Naive B cell (primary cell): ENCODE data around the gene ISOC1. TPM values are rescaled to one million over a fixed set of nuclear protein-coding genes. Genes with fewer than 3 reads are reported as not detected.

Source experiments
- ATAC-seq, 2 donors: fragments of 150-1000 bp; cut with Tn5 transposase; 2 replicates each; pipeline ENCODE4 v1.10.0; 2021; ENCODE audit warnings: low read depth in 2 of 2, mild to moderate bottlenecking in 2 of 2, moderate library complexity in 2 of 2
- DNase-seq: peaks from one replicate; pipeline ENCODE4 v3.0.0; 2022
- H3K27ac Mint-ChIP-seq, 6 donors: one replicate each; pipeline ENCODE4 v1.8.0; 2020 to 2022; ENCODE audit warnings: mild to moderate bottlenecking in 6 of 6, mixed read lengths in 6 of 6, moderate library complexity in 5 of 6, inconsistent platforms in 2 of 6
- H3K27me3 Mint-ChIP-seq, 3 donors: one replicate each; pipeline ENCODE4 v1.8.0; 2021 to 2022; ENCODE audit warnings: mixed read lengths in 3 of 3, mild to moderate bottlenecking in 1 of 3
- H3K36me3 Mint-ChIP-seq, 2 donors: one replicate each; pipeline ENCODE4 v1.8.0; 2020 to 2022; ENCODE audit warnings: mixed read lengths in 2 of 2, inconsistent platforms in 1 of 2, mild to moderate bottlenecking in 1 of 2
- H3K4me1 Mint-ChIP-seq, 3 donors: one replicate each; pipeline ENCODE4 v1.8.0; 2020 to 2022; ENCODE audit warnings: mixed read lengths in 3 of 3, inconsistent platforms in 1 of 3, mild to moderate bottlenecking in 1 of 3, moderate library complexity in 1 of 3
- H3K4me3 Mint-ChIP-seq, 8 donors: one replicate each; pipeline ENCODE4 v1.8.0; 2020 to 2022; ENCODE audit warnings: mild to moderate bottlenecking in 8 of 8, mixed read lengths in 8 of 8, moderate library complexity in 8 of 8, inconsistent platforms in 2 of 8
- H3K9me3 Mint-ChIP-seq, 7 donors: one replicate each; pipeline ENCODE4 v1.8.0; 2020 to 2022; ENCODE audit warnings: mixed read lengths in 7 of 7, mild to moderate bottlenecking in 5 of 7, inconsistent platforms in 2 of 7, moderate library complexity in 1 of 7
- polyA plus RNA-seq, 6 donors: library from polyadenylated mRNA; unstranded; fragments of 300-500 nt; fragmentation: Illumina TruSeq; gene quantifications; one replicate each; pipeline ENCODE4 v1.2.3, GENCODE V29; 2021; ENCODE audit warnings: low read depth in 6 of 6

ISOC1 gene
- polyA plus RNA-seq, 6 donors from 2014 or later = 17.1 to 38.2 (median 21.4) TPM

- Mint-ChIP-seq H3K27ac (no peak overlapping the region), H3K4me1 (peaks cover 9 to 24% (median 21%) of the 10 kb centered on the region in 3 donors), H3K9me3 (no peaks in the 10 kb centered on the region), H3K36me3 (no peaks in the 10 kb centered on the region), H3K27me3 (no peaks in the 10 kb centered on the region), H3K4me3 (no peak overlapping the region)
- DNase-seq (no peak), ATAC-seq (no peak)
Observed at GRCh38 chr5:129122560-129122959, 28.0 kb downstream of the ISOC1 start.

DNA sequence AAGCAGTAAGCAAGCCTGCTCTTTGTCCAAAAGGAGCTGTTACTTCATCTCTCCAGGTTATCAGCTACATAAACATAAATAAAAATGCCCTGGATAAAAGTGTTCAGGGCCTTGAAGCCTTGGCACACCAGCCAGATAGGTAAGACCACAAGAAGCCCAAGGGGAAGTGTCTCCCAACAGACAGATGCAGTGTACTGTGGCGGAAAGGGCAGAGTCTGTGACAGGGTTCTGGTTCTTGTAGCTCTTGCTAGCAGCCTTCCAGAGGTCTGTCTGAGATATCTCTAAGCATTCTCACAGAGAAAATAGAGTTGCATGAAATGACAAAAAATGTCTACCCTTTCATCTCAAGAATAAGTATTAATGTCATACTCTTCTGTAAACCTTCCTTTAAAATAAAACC lies 30.1 kb downstream of the ISOC1 start:
- H3K9me3 Mint-ChIP-seq = no peaks in the 10 kb centered on the region
- no peaks in the 10 kb centered on the region for H3K27me3 Mint-ChIP-seq
- H3K4me1 Mint-ChIP-seq = peaks cover 9 to 24% (median 21%) of the 10 kb centered on the region in 3 donors
- no peak overlapping the region for H3K4me3 Mint-ChIP-seq
- no peak for DNase-seq
- H3K36me3 Mint-ChIP-seq = no peaks in the 10 kb centered on the region
- peak overlapping the region in 1 of 6 donors; percentile 38 for H3K27ac Mint-ChIP-seq
- peak; percentile 46 to 51 for ATAC-seq

DNA sequence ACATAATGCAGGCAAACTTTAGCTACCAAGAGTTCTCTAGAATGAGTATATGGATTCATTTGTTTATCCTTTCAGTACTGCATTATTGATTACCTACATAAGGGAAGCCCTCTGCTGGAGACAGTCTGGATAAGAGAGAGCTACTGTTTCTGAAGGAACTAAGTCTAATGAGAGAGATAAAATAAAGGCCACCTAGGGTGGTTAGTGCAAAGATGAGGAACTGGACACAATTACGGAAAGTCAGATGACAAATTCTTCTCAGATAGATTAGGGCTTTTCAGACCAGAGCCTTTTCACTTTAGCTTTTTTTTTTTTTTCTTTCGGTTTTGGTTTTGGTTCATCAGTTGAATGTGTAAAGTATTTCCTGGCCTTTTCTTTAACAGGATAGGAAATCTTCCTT lies 31.3 kb downstream of the ISOC1 start:
- Mint-ChIP-seq H3K9me3 (no peaks in the 10 kb centered on the region), H3K4me1 (peaks cover 9 to 24% (median 21%) of the 10 kb centered on the region in 3 donors), H3K27me3 (no peaks in the 10 kb centered on the region), H3K27ac (peak overlapping the region in 3 of 6 donors; percentile 18 to 80 (median 51)), H3K36me3 (no peaks in the 10 kb centered on the region), H3K4me3 (peak overlapping the region in 2 of 8 donors; percentile 25 to 61)
- DNase-seq (no peak), ATAC-seq (peak; percentile 54 to 61)

- H3K36me3 Mint-ChIP-seq = no peaks in the 10 kb centered on the region
- no peak overlapping the region for H3K27ac Mint-ChIP-seq
- DNase-seq = no peak
- no peak overlapping the region for H3K4me3 Mint-ChIP-seq
- no peaks in the 10 kb centered on the region for H3K4me1 Mint-ChIP-seq
- H3K27me3 Mint-ChIP-seq = peaks cover 0 to 7% (median 0%) of the 10 kb centered on the region in 3 donors
- ATAC-seq = no peak
- H3K9me3 Mint-ChIP-seq = no peaks in the 10 kb centered on the region
Observed at GRCh38 chr5:129133553-129133952, 39.0 kb downstream of the ISOC1 start.

DNA sequence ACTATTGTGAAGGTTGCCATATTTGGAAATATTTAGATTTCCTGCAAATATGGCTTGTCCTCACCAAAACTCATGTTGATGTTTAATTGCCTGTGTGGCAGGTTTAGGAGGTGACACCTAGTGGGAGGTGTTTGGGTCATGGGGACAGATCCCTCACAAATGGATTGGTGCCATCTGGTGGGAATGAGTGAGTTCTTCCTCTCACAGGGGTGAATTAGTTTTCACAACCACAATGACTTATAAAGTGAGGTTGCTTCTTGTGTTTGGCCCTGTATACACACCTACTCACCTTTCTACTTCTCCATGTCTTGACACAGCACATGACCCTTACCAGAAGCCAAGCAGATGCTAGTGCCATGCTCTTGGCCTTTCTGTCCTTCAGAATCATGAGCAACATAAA lies 41.1 kb downstream of the ISOC1 start:
- no peak for DNase-seq
- Mint-ChIP-seq H3K36me3 (no peaks in the 10 kb centered on the region), H3K9me3 (peaks cover 0 to 4% (median 0%) of the 10 kb centered on the region in 7 donors), H3K4me3 (no peak overlapping the region), H3K27ac (no peak overlapping the region), H3K27me3 (peaks cover 0 to 7% (median 0%) of the 10 kb centered on the region in 3 donors), H3K4me1 (no peaks in the 10 kb centered on the region)
- no peak for ATAC-seq

- DNase-seq = no peak
- Mint-ChIP-seq H3K9me3 (peaks cover 0 to 4% (median 0%) of the 10 kb centered on the region in 7 donors), H3K27ac (no peak overlapping the region), H3K4me1 (no peaks in the 10 kb centered on the region), H3K36me3 (peaks cover 0 to 5% of the 10 kb centered on the region in 2 donors), H3K27me3 (peaks cover 0 to 7% (median 4%) of the 10 kb centered on the region in 3 donors), H3K4me3 (no peak overlapping the region)
- no peak for ATAC-seq
Observed at GRCh38 chr5:129137637-129138036, 43.1 kb downstream of the ISOC1 start.

DNA sequence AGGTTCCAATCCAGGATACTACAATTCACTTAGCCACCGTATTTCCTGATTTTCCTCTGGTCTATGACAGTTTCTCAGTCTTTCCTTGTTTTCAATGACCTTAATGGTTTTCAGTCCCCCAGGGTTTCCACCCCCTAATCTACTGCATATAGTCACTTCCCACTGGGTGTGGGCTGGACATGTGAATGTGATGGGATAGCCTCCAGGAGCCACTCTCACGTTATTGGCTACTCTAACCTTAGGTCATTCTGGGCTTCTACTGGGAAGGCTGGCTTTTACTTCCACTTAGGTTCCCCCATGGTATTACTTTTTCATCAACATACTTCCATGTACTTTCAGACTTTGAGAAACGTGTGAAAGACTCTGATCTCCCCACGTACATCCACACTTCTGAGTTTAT lies 46.5 kb downstream of the ISOC1 start:
- DNase-seq (no peak), ATAC-seq (no peak)
- Mint-ChIP-seq H3K36me3 (peaks cover 0 to 5% of the 10 kb centered on the region in 2 donors), H3K4me1 (no peaks in the 10 kb centered on the region), H3K9me3 (peaks cover 0 to 6% (median 0%) of the 10 kb centered on the region in 7 donors), H3K4me3 (no peak overlapping the region), H3K27me3 (peaks cover 0 to 4% (median 0%) of the 10 kb centered on the region in 3 donors), H3K27ac (peak overlapping the region in 1 of 6 donors; percentile 3)

GRCh38 chr5:129141696-129142095 lies 47.1 kb downstream of the ISOC1 start:
- Mint-ChIP-seq H3K27ac (no peak overlapping the region), H3K27me3 (peaks cover 0 to 4% (median 0%) of the 10 kb centered on the region in 3 donors), H3K4me3 (no peak overlapping the region), H3K36me3 (peaks cover 0 to 5% of the 10 kb centered on the region in 2 donors), H3K9me3 (peaks cover 0 to 6% (median 4%) of the 10 kb centered on the region in 7 donors), H3K4me1 (no peaks in the 10 kb centered on the region)
- ATAC-seq = no peak
- DNase-seq = no peak

DNA sequence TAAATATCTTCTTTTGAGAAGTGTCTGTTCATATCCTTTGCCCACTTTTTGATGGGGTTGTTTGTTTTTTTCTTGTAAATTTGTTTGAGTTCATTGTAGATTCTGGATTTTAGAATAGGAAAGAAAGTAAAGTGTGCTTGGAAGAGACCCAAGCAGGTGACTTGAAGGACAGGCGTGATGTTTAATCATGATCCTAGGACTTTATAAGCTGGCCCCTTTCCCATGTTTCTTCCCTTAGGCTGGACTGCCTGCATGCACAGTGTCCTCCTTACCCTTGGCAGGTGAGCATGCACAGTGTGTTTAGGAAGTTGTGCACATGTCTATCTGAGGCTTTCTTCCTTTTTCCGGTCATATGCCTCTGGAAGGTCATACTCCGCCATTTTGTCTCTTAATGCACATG lies 61.3 kb downstream of the ISOC1 start:
- Mint-ChIP-seq H3K36me3 (peaks cover 3 to 6% of the 10 kb centered on the region in 2 donors), H3K4me1 (no peaks in the 10 kb centered on the region), H3K9me3 (peaks cover under 1 to 21% (median 8%) of the 10 kb centered on the region in 7 donors), H3K27ac (no peak overlapping the region), H3K4me3 (no peak overlapping the region), H3K27me3 (no peaks in the 10 kb centered on the region)
- DNase-seq (no peak), ATAC-seq (no peak)

- peaks cover 0 to 10% (median 5%) of the 10 kb centered on the region in 3 donors for H3K27me3 Mint-ChIP-seq
- H3K9me3 Mint-ChIP-seq = peaks cover 7 to 43% (median 31%) of the 10 kb centered on the region in 7 donors
- no peak overlapping the region for H3K27ac Mint-ChIP-seq
- H3K4me1 Mint-ChIP-seq = no peaks in the 10 kb centered on the region
- no peak for ATAC-seq
- peaks cover 10 to 17% of the 10 kb centered on the region in 2 donors for H3K36me3 Mint-ChIP-seq
- no peak overlapping the region for H3K4me3 Mint-ChIP-seq
- DNase-seq = no peak
Observed at GRCh38 chr5:129161830-129162229, 67.3 kb downstream of the ISOC1 start.

Other genes with a start within 250 kb of the ISOC1 start
- not detected for gene SLC27A6, start 129.3 kb upstream of the ISOC1 start, polyA plus RNA-seq